NCI-H2171 (cell line): ENCODE results near the gene NAB1.

Experiments used
- DNase-seq: peaks from one replicate; lab custom pipeline; 2025; lab: John Stamatoyannopoulos, UW

NAB1 gene

DNA sequence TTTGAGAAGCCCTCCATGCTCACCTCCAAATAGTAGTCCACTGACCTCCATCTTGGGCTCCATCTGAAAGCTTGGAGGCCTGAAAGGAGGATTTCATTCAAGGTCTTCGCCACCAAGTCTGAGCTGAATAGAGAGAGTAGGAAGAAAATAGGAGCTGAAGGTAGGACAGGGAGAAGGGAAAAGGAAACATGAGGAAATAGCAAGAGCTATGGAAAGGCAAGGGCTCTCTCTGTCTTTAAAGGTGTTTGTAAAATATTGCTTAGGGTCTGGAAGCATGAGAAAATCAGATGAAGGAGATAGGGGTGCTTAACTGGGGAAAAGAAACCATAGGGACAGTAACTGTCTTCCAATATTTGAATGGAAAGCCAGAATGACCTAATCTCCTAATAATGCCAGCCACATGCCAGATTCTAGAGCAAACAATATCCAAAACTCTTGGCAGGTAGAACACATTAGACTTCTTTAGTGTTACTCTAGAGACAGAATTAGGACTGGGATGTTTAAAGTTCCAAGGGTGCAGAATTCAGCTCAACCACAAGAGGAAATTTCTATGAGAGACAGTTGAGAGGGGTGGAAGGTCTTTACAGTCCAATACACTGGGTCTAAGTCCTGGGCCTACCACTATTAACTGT, 67.4 kb downstream of the NAB1 start:
- no peak for DNase-seq

DNA sequence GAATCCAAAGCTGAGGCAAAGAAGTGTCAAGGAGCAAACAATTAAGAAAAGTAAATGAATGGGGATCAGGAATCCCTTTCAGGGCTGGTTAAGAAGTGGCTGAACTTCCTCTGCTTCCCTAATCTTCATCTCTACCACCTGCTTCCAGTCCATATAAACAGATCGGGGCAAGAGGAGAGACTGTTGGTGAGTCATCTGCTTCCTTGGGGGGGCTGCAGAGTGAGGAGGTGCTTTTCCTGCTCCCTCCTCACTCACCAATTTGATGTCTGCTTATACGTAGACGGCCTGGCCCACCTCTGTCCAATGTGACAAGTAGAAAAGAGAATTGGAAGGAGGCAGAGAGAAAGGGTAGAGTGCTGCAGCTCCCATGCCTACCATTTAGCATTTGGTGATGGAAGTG, 68.4 kb downstream of the NAB1 start:
- DNase-seq, result no peak

DNA sequence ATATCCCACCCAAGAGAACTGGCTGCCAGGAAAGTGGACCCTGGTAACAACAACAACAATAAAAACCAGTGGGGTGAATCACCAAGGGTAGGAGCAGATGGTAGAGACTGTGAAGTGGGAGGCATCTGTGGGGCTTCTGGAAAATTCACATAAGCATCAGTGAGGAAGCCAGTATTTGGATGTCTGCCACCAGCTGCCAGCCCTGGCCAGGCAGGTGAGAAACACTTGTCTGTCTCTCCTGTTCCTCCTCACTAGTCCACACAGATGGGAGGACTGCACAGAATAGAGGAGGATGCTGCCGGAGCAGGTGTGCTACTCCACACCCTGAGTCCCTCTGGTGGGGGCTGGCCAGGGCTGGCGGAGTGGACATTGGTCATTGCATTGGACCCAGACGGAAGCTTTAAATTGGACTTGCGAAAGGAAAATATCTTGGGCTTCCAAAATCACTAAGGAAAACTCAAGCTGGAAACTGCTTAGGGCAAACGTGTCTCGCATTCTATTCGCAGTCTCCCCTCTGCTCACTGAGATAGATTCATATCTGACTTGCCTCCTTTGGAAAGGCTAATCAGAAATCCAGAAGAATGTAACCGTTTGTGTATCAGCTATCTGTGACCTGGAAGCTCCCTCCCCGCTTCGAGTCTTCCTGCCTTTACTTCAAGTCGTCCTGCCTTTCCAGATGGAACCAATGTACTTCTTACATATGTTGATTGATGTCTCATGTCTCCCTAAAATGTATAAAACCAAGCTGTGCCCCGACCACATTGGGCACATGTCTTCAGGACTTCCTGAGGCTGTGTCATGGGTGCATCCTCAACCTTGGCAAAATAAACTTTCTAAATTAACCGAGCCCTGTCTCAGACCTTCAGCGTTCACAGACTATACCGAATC, 69.1 kb downstream of the NAB1 start:
- peak; percentile 80 for DNase-seq

- DNase-seq, result no peak
These were observed 70.0 kb downstream of the NAB1 start for GRCh38 chr2:190718652-190719526.

GRCh38 chr2:190720276-190720675, 71.4 kb downstream of the NAB1 start:
- no peak for DNase-seq

- DNase-seq, result no peak
These were observed 71.8 kb downstream of the NAB1 start for GRCh38 chr2:190720691-190721090.

GRCh38 chr2:190722061-190722759, 73.3 kb downstream of the NAB1 start:
- DNase-seq, result no peak

DNA sequence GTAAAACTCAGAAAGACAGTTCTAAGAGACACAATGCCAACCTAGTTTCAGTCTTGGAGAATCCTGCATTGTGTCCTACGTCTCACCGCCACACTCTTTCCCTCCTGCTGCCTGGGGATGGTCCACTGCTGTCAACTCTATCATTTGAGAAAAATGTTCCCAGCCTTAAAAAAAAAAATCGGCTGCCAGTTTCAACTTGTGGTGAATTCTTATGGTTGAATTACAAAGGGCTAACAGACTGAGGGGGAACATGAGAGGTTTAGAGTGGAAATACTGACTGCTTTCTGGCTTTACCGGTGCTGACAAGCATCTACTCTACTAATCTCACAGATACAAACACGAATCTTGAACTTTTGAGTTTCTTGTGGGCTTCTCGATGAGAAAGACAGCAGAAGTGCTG, 74.0 kb downstream of the NAB1 start:
- no peak for DNase-seq

DNA sequence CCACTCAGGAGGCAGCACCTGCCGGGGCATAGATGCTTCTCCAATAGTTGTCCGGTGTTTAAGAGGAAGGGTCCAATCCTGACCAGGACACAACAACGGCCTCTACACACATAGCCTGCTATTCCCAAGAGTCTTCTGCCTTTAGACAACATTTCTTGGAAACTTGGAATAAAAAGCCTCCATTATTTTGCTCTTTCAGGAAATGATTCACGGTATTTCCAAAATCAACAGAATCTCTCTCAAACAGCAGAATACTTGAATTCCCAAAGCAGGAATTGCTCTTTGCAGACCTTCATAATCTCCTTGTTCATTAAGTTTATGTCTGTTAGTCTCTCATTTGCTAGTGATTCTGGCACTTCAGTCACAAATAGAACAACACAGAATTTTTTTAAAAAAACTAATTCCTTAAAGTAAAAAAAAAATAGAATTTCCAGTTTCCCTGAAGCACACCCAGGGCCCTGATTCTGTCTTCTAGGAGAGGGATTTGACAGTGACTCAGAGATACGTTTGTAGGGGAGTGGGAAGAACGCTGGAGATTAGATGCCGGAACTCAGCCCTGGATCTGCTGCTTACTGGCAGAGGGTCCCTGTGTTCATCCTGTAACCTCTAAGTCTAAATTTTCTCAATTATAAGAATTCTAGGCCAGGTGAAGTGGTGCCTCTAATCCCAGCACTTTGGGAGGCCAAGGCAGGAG, 74.7 kb downstream of the NAB1 start:
- no peak for DNase-seq

- DNase-seq, result no peak
These were observed 77.4 kb downstream of the NAB1 start for GRCh38 chr2:190726255-190726654.

GRCh38 chr2:190736355-190736754, 87.5 kb downstream of the NAB1 start:
- DNase-seq, result no peak

- no peak for DNase-seq
These were observed 91.6 kb downstream of the NAB1 start for GRCh38 chr2:190740449-190740848.
